ENCODE measurements around the gene CBFA2T3.

DNA sequence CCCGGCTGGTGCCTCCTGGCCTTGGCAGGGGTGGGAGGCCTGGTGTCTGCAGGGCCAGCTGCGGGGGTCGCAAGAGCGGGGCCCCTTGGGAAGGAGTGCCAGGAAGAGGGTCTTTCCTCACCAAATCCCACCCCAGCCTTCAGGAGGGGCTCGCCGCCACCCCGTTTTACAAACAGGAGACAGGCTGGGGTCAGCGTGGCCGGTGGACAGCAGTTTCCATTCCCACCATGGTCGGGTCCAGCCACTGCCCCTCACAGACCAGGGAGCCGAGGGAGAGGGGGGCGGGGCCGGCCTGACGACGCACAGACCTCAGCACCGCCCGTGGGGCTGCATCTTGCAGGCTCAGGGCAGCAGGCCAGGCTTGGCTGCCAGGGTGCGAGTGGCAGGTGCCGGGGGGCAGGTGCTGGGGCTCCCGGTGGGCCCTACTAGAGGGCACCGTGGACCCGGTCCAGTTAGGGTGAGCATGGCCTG, 7.6 kb downstream of the CBFA2T3 start:
- no peak for TF ChIP-seq YY1 (IDR thresholded peaks at IDR 0.05; ENCODE audit: low read depth)
- TF ChIP-seq TEAD4 (IDR thresholded peaks at IDR 0.05) = no peak
- TF ChIP-seq RAD21 (IDR thresholded peaks at IDR 0.05; ENCODE audit: low read depth) = no peak
- no peak for TF ChIP-seq ZBTB7A (IDR thresholded peaks at IDR 0.05; ENCODE audit: low read depth)
- TF ChIP-seq, protein P1, sequence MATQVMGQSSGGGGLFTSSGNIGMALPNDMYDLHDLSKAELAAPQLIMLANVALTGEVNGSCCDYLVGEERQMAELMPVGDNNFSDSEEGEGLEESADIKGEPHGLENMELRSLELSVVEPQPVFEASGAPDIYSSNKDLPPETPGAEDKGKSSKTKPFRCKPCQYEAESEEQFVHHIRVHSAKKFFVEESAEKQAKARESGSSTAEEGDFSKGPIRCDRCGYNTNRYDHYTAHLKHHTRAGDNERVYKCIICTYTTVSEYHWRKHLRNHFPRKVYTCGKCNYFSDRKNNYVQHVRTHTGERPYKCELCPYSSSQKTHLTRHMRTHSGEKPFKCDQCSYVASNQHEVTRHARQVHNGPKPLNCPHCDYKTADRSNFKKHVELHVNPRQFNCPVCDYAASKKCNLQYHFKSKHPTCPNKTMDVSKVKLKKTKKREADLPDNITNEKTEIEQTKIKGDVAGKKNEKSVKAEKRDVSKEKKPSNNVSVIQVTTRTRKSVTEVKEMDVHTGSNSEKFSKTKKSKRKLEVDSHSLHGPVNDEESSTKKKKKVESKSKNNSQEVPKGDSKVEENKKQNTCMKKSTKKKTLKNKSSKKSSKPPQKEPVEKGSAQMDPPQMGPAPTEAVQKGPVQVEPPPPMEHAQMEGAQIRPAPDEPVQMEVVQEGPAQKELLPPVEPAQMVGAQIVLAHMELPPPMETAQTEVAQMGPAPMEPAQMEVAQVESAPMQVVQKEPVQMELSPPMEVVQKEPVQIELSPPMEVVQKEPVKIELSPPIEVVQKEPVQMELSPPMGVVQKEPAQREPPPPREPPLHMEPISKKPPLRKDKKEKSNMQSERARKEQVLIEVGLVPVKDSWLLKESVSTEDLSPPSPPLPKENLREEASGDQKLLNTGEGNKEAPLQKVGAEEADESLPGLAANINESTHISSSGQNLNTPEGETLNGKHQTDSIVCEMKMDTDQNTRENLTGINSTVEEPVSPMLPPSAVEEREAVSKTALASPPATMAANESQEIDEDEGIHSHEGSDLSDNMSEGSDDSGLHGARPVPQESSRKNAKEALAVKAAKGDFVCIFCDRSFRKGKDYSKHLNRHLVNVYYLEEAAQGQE (IDR thresholded peaks at IDR 0.05; ENCODE audit: low read depth) = no peak
- no peak for TF ChIP-seq TAF1 (IDR thresholded peaks at IDR 0.05; ENCODE audit: low read depth)
- no peak for TF ChIP-seq MAX (IDR thresholded peaks at IDR 0.05)
- TF ChIP-seq CREB1 (IDR thresholded peaks at IDR 0.05; ENCODE audit: low read depth) = no peak
- no peak for TF ChIP-seq EP300 (IDR thresholded peaks at IDR 0.05; ENCODE audit: borderline replicate concordance)
